ENCODE results near the gene TBC1D9. TPM values are rescaled to one million over a fixed set of nuclear protein-coding genes. Genes with fewer than 3 reads are reported as not detected.

Gene TBC1D9
- polyA plus RNA-seq, 3 donors from 2014 or later, result 0.21 to 1.1 (median 0.22) TPM

DNA sequence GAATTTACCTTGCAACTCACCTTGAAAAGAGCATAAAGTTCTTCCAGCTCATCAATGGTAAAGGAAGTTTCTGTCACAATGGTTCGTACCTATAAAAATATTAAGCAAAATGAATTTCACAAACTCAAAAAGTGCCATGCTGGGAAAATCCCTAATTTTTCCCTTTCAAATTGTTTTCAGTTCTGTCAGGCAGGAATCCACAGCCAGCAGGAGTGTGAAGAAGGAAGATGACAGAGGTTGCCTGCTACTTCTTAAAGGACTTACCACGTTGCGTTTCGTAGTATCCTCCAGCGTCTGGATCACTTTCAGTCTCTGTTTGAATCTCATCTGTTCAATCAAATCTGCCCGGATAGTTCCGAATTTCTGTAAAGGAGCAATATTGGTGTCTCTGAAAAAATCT, 117.1 kb downstream of the TBC1D9 start:
- no peak for DNase-seq
- peaks cover 0 to 4% (median 2%) of the 10 kb centered on the region in 3 donors for H3K27me3 Mint-ChIP-seq (ENCODE audit: low read depth in 3 of 3)
- no peak overlapping the region for H3K4me3 Mint-ChIP-seq
- H3K36me3 Mint-ChIP-seq, result no peaks in the 10 kb centered on the region
- H3K9me3 Mint-ChIP-seq, result no peaks in the 10 kb centered on the region
- H3K27ac Mint-ChIP-seq, result no peak overlapping the region
- H3K4me1 Mint-ChIP-seq, result peaks cover 0 to 2% of the 10 kb centered on the region in 2 donors

DNA sequence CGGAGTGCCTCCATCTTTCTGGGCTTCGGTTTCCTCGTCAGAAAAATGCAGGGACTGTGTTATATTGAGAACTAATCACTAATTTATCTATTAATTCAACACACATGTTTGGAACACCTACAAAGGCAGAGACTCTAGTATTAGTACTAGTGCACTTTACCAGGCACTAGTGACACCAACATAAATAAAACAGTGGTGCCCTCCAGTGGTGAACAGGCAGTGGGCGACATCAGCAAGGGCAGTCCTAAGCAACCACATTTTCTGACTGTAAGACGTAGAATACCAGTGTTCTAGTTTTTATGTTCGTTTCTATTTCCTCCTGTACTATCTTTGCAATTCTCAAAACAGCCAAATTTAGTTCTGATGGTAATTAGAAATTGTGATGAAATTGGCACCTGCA, 118.3 kb downstream of the TBC1D9 start:
- H3K36me3 Mint-ChIP-seq, result no peaks in the 10 kb centered on the region
- H3K4me3 Mint-ChIP-seq, result no peak overlapping the region
- DNase-seq, result peak in 1 of 3 donors; percentile 9
- H3K27ac Mint-ChIP-seq, result no peak overlapping the region
- peaks cover 0 to 2% of the 10 kb centered on the region in 2 donors for H3K4me1 Mint-ChIP-seq
- H3K9me3 Mint-ChIP-seq, result no peaks in the 10 kb centered on the region
- H3K27me3 Mint-ChIP-seq (ENCODE audit: low read depth in 3 of 3), result peaks cover 0 to 8% (median 2%) of the 10 kb centered on the region in 3 donors

DNA sequence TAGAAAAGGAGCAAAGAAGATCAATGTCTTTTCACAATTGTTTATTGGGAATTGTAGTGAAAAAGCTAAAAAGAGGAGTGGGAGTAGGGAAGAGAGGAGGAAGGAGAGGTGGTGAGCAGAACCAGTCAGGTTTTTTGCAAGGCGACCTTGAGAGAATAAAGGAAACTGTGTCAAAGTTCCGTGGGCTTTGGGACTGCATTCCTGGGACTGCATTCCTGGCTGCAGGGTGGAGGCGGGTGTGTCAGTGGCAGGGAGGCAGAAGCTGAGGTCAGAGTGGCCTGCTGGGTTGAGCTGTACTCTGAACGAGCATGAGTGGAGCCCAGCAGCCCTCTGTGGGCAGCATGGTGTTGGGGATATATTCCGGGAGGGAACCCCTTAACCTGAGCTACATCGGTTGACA, 120.6 kb downstream of the TBC1D9 start:
- H3K27ac Mint-ChIP-seq, result no peak overlapping the region
- H3K36me3 Mint-ChIP-seq, result no peaks in the 10 kb centered on the region
- H3K4me1 Mint-ChIP-seq, result no peaks in the 10 kb centered on the region
- H3K9me3 Mint-ChIP-seq, result no peaks in the 10 kb centered on the region
- H3K27me3 Mint-ChIP-seq (ENCODE audit: low read depth in 3 of 3), result peaks cover 2 to 13% (median 3%) of the 10 kb centered on the region in 3 donors
- no peak overlapping the region for H3K4me3 Mint-ChIP-seq
- no peak for DNase-seq

DNA sequence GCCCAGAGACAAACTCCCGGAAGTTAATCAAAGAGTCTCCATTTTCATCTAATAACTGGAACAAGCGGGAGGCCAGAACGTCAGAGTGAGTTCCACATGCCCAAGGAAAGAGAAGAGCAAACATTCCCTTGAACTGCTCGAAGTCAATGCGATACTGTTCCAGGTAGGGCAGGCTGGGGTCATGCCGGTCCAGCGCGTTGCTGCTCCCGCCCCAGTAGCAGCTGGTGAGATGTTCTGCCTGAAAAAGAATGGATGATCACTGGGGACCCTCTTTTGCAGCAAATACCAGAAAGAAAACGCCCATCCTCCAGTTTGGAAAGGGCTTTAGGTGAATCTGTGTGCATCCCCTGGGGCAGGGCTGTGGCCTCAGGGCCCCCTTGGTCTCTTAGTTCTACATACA, 122.2 kb downstream of the TBC1D9 start:
- DNase-seq, result no peak
- Mint-ChIP-seq H3K27ac (no peak overlapping the region), H3K36me3 (no peaks in the 10 kb centered on the region), H3K4me1 (no peaks in the 10 kb centered on the region), H3K4me3 (no peak overlapping the region), H3K27me3 (ENCODE audit: low read depth in 3 of 3) (peaks cover 2 to 14% (median 3%) of the 10 kb centered on the region in 3 donors), H3K9me3 (no peaks in the 10 kb centered on the region)

DNA sequence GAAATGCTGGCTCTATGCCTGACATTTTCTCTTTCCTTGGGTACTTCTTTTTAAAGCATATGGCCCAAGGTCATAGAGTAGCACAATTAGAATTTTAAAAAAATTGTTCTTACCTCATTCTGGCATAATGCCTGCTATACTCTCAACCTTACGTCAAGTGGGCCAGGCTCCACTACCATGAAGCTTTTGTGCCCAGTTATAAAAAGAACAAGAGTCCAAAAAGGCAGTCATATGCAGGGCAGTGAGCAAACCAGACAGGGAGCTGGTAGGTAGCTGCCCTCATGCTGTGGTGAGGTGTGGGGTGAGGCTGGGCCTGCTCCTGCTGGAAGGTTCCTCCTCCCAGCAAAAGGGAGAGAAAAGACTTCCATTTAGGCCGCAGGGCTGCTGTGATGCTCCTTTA, 123.1 kb downstream of the TBC1D9 start:
- Mint-ChIP-seq H3K9me3 (no peaks in the 10 kb centered on the region), H3K27me3 (ENCODE audit: low read depth in 3 of 3) (peaks cover 2 to 14% (median 3%) of the 10 kb centered on the region in 3 donors), H3K4me3 (no peak overlapping the region), H3K36me3 (no peaks in the 10 kb centered on the region), H3K27ac (no peak overlapping the region), H3K4me1 (no peaks in the 10 kb centered on the region)
- no peak for DNase-seq

DNA sequence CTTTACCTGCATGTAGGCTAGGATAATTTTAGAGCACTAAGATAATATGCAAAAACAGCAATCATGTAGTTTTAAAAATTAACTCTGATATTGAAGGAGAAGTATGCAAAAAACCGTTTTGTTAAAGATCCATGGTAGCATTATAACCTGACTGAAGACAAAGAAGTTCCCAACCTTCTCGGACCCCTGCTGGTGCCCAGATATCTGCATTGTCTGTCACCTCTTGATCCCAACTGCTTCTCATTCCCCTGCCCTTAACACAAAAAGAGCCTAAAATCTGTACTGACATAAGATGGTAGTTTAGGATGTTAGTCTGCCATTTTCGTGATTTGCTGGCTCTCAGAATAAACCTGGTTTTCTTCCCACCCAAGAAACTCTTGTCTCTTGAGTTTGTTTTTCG, 125.9 kb downstream of the TBC1D9 start:
- H3K36me3 Mint-ChIP-seq, result no peaks in the 10 kb centered on the region
- H3K4me1 Mint-ChIP-seq, result no peaks in the 10 kb centered on the region
- DNase-seq, result no peak
- no peak overlapping the region for H3K27ac Mint-ChIP-seq
- H3K27me3 Mint-ChIP-seq (ENCODE audit: low read depth in 3 of 3), result peaks cover 1 to 11% (median 2%) of the 10 kb centered on the region in 3 donors
- H3K9me3 Mint-ChIP-seq, result no peaks in the 10 kb centered on the region
- H3K4me3 Mint-ChIP-seq, result no peak overlapping the region

DNA sequence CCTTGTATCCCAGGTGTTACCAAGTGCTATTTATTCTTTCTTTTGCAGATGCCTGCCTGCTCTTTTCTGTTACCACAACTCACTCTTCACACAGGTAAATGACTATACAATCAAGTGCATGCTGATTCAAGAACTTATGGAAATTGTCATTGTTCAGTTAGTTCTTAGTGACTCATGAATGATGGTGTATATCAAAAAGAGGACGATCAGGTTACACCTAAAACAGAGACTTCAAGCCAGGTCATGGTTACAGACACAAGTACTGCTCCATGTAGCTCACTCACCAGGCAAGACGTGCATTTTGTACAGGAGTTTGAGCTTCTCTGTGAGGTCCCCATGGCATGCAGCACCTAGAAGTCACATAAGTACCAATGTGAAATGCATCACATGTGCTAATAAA, 128.2 kb downstream of the TBC1D9 start:
- Mint-ChIP-seq H3K9me3 (no peaks in the 10 kb centered on the region), H3K27me3 (ENCODE audit: low read depth in 3 of 3) (peaks cover 1 to 8% (median 2%) of the 10 kb centered on the region in 3 donors), H3K4me3 (no peak overlapping the region), H3K27ac (no peak overlapping the region), H3K36me3 (no peaks in the 10 kb centered on the region), H3K4me1 (no peaks in the 10 kb centered on the region)
- DNase-seq, result no peak

DNA sequence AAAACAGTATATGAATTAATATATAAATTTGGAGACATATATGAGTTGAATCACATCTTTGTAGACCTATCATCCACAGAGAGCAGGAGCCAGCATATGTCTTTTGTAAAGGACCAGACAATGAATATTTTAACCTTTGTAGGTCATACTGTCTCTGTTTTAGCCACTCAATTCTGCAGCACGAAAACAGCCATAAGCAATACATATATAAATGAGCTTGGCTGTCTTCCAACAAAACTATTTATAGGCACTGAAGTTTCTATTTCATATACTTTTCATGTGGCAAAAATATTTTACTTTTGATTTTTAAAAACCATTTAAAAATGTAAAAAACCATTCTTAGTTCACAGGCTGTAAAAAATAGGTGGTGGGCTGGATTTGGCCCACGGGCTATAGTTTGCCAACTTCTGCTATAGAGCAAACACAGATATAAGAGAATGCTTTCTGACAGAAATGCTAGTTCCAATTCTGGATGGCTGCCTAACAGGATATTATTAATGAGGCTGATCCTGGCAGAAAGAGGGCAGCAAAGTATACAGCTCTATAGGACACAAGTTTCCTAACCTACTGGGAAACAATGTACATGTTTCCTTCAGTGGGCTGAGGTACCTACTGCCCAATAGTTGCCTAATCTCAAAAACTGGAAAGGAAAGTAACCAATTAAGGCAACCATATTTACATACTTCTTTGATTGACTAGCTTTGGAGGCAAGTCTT, 129.4 kb downstream of the TBC1D9 start:
- Mint-ChIP-seq H3K4me3 (no peak overlapping the region), H3K27me3 (ENCODE audit: low read depth in 3 of 3) (peaks cover 0 to 7% (median 2%) of the 10 kb centered on the region in 3 donors), H3K4me1 (no peaks in the 10 kb centered on the region), H3K36me3 (no peaks in the 10 kb centered on the region), H3K27ac (no peak overlapping the region), H3K9me3 (no peaks in the 10 kb centered on the region)
- no peak for DNase-seq

DNA sequence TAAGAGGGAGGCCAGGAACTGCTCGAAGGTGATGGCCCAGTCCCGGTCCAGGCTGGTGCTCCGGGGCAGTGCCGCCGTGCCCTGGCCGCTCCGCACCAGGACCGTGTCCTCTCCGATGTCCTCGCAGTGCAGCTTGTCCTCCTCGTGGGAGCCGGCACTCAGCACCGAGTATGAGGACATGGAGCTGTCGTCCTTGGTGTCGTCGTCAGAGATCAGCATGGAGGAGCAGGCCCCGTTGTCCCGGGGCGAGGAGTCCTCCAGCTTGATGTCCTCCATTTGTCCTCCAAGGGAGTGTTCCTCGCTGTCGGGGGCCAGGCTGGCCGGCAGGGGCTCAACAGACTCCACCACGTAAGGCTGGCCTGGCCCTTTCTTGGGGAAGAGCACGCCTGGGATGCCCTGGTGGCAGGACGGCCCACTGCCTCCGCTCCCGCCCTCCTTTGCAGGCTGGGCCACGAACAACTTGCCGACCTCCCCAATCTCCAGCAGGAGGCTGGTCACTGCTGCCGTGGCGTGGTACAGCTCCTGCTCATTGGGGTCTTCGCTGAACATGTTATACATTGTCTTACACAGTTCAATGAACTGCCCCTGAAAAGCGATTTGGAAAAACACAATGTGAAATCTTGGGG, 133.7 kb downstream of the TBC1D9 start:
- no peak overlapping the region for H3K4me3 Mint-ChIP-seq
- H3K9me3 Mint-ChIP-seq, result no peaks in the 10 kb centered on the region
- H3K4me1 Mint-ChIP-seq, result no peaks in the 10 kb centered on the region
- H3K36me3 Mint-ChIP-seq, result no peaks in the 10 kb centered on the region
- H3K27ac Mint-ChIP-seq, result no peak overlapping the region
- peaks cover 0 to 3% (median 0%) of the 10 kb centered on the region in 3 donors for H3K27me3 Mint-ChIP-seq (ENCODE audit: low read depth in 3 of 3)
- DNase-seq, result no peak

DNA sequence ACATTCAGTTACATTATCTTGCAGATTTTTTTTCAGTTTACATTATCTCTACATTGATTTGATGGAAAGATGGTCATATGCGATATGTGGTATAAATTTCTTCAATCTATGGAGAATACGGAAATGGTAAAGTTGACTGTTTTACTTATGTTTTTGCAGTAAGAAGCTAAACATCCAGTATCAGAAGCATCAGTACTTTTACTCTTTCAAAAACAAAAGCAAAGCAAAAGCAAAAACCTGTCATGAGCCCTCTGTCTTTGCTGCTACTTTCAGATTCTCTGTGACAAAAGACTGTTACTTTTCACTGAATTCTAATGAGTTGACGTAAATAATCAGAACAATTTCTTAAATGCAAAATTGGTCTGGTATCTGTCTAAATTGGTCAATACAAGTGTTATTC, 135.0 kb downstream of the TBC1D9 start:
- DNase-seq, result no peak
- no peaks in the 10 kb centered on the region for H3K36me3 Mint-ChIP-seq
- peaks cover 0 to 3% (median 0%) of the 10 kb centered on the region in 3 donors for H3K27me3 Mint-ChIP-seq (ENCODE audit: low read depth in 3 of 3)

DNA sequence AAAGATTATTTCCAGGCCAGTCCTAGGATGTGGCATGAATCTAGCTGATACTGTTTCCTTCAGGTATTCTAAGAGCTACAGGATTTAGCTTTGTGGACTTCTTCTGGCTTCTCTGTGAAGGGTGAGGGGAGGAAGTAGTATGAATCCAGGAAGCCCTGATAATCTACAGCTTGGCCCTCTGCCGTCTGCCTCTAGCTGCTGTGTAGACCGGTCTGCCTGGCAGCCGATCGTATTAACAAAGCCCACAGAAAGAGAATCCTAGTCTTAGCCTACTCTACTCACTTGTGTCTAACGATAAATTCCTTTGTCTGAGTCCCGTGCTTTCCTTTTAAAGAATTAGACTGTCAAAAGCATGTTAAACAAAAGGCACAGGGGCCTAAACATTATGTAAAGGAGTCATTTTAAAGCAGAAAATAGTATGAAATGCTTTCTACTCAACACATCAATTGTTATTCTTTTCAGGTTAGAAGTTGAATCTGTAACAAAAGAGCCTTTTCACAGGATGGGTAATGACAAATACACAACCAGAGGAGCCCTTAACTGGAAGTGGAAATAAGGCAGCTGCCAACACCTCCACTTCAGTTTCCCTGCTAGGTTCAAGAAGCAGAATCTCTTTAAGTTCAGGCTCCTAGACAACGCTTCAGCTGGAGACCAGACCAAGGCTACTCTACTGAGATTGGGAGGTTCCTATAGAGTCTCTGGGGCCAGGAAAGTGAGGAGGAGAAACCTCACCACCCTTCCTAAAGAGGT, 138.5 kb downstream of the TBC1D9 start:
- Mint-ChIP-seq H3K27ac (no peak overlapping the region), H3K4me3 (no peak overlapping the region), H3K9me3 (no peaks in the 10 kb centered on the region)

More for the DNA sequence above, 135.0 kb downstream of the TBC1D9 start:
- Mint-ChIP-seq H3K9me3 (no peaks in the 10 kb centered on the region), H3K4me3 (no peak overlapping the region), H3K27ac (no peak overlapping the region), H3K4me1 (no peaks in the 10 kb centered on the region)

DNA sequence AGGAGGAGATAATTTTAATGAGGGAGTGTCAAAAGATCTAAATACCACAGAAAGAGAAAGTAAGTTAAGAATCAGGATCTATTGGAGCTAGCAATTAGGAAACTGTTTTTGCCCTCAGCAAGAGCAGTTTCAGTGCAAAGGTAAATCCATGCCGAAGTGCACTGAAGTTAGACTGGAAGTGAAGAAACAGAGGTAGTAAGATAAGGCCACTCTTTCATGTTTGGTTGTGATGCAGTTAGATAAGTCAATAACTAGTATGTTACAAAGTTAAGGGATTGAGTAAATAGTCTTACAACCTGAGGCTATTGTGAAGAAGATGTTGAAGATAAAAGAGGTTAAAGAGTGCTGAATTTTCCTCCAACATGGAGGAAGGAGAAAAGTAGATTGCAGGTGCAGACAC, 140.7 kb downstream of the TBC1D9 start:
- Mint-ChIP-seq H3K27ac (no peak overlapping the region), H3K4me3 (no peak overlapping the region), H3K4me1 (no peaks in the 10 kb centered on the region), H3K9me3 (no peaks in the 10 kb centered on the region), H3K36me3 (no peaks in the 10 kb centered on the region), H3K27me3 (ENCODE audit: low read depth in 3 of 3) (peaks cover 0 to 6% (median 0%) of the 10 kb centered on the region in 3 donors)
- DNase-seq, result no peak

More for the DNA sequence above, 138.5 kb downstream of the TBC1D9 start:
- peaks cover 0 to 6% (median 0%) of the 10 kb centered on the region in 3 donors for H3K27me3 Mint-ChIP-seq (ENCODE audit: low read depth in 3 of 3)
- no peak for DNase-seq
- H3K4me1 Mint-ChIP-seq, result no peaks in the 10 kb centered on the region
- no peaks in the 10 kb centered on the region for H3K36me3 Mint-ChIP-seq

DNA sequence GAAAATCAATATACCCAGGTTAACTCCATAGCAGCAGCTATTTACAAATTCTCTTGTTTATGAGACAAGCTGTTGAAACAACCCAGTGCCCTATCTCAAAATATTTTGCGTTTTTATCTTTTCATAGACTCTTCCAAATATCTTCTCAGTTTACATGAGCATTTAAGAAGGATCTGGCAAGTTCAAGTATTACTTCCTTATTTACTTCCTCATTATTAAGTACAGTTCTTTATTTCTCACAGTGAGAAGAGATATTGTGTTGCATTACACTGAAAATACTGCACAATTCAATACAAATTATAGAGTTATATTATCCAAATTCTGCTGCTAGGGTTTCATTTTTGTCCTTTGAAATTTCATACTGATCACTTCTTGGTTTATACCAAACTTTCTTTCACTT, 143.8 kb downstream of the TBC1D9 start:
- no peaks in the 10 kb centered on the region for H3K9me3 Mint-ChIP-seq
- no peak for DNase-seq
- H3K36me3 Mint-ChIP-seq, result no peaks in the 10 kb centered on the region
- peaks cover 0 to 2% (median 0%) of the 10 kb centered on the region in 3 donors for H3K27me3 Mint-ChIP-seq (ENCODE audit: low read depth in 3 of 3)
- H3K4me1 Mint-ChIP-seq, result no peaks in the 10 kb centered on the region
- no peak overlapping the region for H3K4me3 Mint-ChIP-seq
- H3K27ac Mint-ChIP-seq, result no peak overlapping the region

DNA sequence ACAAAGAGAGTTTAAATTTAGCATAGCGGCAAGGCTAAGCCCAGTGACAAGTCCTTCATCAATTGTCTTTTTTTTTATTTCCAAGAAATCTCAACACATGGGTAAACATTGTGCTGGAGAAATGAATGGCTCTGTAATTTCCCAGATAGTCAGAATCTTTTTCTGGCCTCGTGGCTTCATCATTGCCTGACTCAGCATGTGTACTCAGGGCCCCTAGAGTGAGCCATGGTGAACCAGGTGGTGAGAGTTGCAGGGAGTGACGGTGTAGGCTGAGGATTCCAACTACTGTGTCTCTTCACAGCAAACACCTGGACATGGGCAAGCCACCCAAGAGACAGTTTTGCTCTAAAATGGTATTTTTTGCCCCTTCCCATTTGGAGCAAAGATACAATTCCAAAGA, 144.3 kb downstream of the TBC1D9 start:
- DNase-seq, result no peak
- H3K9me3 Mint-ChIP-seq, result no peaks in the 10 kb centered on the region
- H3K27me3 Mint-ChIP-seq (ENCODE audit: low read depth in 3 of 3), result peaks cover 0 to 2% (median 2%) of the 10 kb centered on the region in 3 donors
- H3K4me3 Mint-ChIP-seq, result no peak overlapping the region
- no peaks in the 10 kb centered on the region for H3K4me1 Mint-ChIP-seq
- no peaks in the 10 kb centered on the region for H3K36me3 Mint-ChIP-seq
- no peak overlapping the region for H3K27ac Mint-ChIP-seq

Measured in immature natural killer cell (primary cell).